GM12864 (cell line): ENCODE results near the gene LFNG.

Experiments
- DNase-seq: peaks from one replicate; pipeline ENCODE4 v3.0.0-alpha.2; 2011; ENCODE audit warnings: low read depth
- H3K4me3 ChIP-seq: 2 replicates; pipeline ENCODE4 v1.5.1; 2011; ENCODE audit warnings: mild to moderate bottlenecking, low read depth, low read length, control low read depth
- CTCF ChIP-seq: IDR thresholded peaks from 2 replicates; pipeline ENCODE4 v1.5.1; 2011; ENCODE audit warnings: low read depth, mild to moderate bottlenecking, moderate library complexity, low read length, control low read depth, inconsistent platforms; ENCODE audit errors: missing control alignments

Gene LFNG

DNA sequence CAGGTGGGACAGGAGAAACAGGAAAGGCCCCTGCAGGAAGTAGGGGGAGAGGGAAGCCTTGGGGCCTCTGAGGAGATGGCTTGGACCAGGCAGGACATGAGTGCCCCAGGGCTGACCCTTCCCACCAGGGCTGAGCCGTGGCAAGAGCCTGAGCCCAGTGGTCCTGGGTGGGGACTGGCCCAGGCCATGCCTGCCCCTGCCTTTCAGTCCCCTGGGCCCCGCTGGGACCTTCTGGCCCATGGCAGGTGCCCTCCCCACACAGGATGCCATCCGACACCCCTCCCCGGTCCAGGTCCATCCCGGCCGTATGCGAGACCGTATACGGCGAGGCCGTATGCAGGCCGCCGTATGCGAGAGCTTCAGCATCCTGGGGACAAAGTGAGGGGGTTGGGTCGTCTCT lies 45.4 kb upstream of the LFNG start:
- no peak for DNase-seq
- no peak overlapping the region for H3K4me3 ChIP-seq
- TF ChIP-seq CTCF = no peak

DNA sequence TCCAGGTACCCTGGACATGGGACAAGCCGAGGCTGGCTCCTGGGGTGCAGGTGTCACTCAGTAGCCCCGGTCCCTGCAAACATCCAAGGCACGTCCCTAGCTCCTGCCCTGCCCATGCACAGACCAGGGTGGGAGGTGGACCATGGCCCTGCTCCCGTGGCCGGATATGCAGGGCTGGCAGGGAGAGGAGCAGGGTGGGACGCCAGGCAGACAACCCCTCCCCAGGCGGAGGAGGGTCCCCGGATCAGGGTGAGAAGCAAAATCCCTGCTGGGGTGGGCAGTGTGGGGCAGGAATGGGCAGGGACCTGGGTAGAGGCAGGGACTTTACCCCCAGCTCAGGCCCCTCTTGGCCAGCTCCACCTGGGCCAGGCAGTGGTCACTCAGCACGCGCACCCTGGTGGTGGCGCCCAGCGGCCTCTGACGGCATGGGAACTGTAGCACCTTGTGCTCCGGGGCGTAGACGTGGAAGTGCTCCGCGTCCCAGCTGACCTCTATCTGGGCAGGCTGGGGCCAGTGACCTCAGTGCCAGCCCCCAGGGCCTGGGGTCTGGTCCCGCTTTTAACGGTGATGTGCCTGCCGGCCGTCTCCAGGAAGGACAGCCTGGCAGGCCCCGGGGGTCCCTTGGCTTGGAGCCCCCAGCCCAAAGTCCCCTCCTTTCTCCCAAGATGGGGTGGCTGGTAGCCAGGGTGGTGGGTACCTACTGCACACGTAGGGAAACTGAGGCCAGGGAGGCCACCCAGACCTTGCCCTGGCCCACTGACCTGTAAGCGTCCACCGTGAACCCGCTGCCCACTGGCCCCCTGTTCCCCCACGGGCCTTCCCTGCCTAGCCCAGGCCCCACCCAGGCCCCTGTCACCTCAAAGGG lies 44.5 kb upstream of the LFNG start:
- DNase-seq = no peak
- no peak for TF ChIP-seq CTCF
- H3K4me3 ChIP-seq = no peak overlapping the region

DNA sequence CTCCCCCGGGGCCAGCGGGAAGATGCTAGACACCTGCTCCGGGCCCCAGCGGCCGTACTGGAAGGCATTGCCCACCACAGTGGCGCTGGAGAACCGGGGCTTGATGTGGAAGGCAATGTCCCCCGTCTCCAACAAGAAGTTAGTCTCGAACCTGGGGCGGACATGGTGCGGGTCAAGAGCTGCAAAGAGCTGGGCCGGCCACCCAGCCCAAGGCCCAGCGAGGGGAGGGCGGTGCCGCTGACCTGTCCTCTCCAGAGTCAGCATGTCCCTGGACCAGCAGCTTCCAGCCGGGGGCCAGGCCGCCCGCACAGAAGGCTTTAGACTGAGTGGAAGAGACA lies 43.9 kb upstream of the LFNG start:
- no peak overlapping the region for H3K4me3 ChIP-seq
- no peak for DNase-seq
- no peak for TF ChIP-seq CTCF

- TF ChIP-seq CTCF = no peak
- H3K4me3 ChIP-seq = no peak within 1 kb of the TSS
- DNase-seq = no peak
These were observed 43.3 kb upstream of the LFNG start, which contains the start of gene GRIFIN for GRCh38 chr7:2476298-2476697. TSS of gene GRIFIN (minus strand) at chr7:2476398. CDS start at chr7:2476383, 15 bp downstream.

DNA sequence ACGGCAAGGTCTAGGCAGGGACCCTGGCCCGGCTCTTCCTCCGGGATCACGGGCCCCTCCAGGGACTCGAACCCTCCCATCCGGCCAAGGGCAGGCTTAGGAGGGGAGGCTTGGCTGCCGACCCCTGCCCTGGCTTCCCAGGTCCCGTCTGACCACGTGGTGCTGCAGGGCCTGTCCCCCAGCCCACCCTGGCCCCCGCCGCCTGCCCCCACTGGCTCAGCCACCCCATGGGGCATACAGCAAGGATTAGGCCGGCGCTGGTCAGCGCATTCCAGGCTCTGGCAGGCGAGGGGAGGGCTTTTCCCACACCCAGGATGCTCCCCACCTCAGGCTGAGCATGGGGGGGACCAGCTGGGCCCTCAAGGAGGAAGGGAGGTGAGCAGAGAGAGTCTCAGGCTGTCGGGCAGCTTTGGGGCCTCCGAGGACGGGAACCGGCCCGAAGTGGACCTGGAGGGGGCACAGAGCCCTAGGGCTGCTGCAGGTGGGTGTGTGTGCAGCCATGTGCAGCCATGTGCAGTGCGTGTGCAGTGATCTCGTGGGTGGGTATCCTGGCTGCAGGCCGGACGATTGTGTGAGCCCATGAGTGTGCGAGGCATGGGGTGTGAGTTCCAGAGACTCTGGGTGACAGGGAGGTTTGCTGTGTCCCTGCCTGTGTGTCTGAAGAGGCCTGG lies 42.7 kb upstream of the LFNG start:
- TF ChIP-seq CTCF = no peak
- no peak overlapping the region for H3K4me3 ChIP-seq
- no peak for DNase-seq

- no peak overlapping the region for H3K4me3 ChIP-seq
- TF ChIP-seq CTCF = peak; percentile 57
- DNase-seq = no peak
These were observed 41.9 kb upstream of the LFNG start for GRCh38 chr7:2477447-2478398.
